HK-2 (cell line): ENCODE results near the gene BEST1.
"Not testable (repeated sequence)": the region's sequence is repeated elsewhere in the genome, so short reads cannot be mapped to it uniquely, and the experiment has no call there.

Experiments
- DNase-seq: peaks from one replicate; pipeline ENCODE4 v3.0.0-alpha.2; 2018; ENCODE audit not compliant: unreplicated experiment

BEST1 gene

GRCh38 chr11:61976420-61976800, 26.3 kb downstream of the BEST1 start:
- DNase-seq: no peak

GRCh38 chr11:61976813-61977475, 26.8 kb downstream of the BEST1 start:
- no peak for DNase-seq

- no peak for DNase-seq
These were observed 28.8 kb downstream of the BEST1 start for GRCh38 chr11:61978703-61979661.

- no peak for DNase-seq
These were observed 30.8 kb downstream of the BEST1 start for GRCh38 chr11:61980783-61981541.

GRCh38 chr11:61983419-61983818, 33.3 kb downstream of the BEST1 start:
- no peak for DNase-seq

- no peak for DNase-seq
These were observed 35.7 kb downstream of the BEST1 start for GRCh38 chr11:61985869-61986268.

- DNase-seq: no peak
These were observed 44.8 kb downstream of the BEST1 start for GRCh38 chr11:61994981-61995380.

GRCh38 chr11:61996933-61997332, 46.8 kb downstream of the BEST1 start:
- DNase-seq: no peak

- DNase-seq: no peak
These were observed 49.2 kb downstream of the BEST1 start for GRCh38 chr11:61999141-61999975.

- DNase-seq: no peak
These were observed 50.6 kb downstream of the BEST1 start for GRCh38 chr11:62000539-62001446.

- DNase-seq: peak; percentile 43
These were observed 51.5 kb downstream of the BEST1 start for GRCh38 chr11:62001450-62002191.

- not testable (repeated sequence) for DNase-seq
These were observed 52.1 kb downstream of the BEST1 start for GRCh38 chr11:62002283-62002682.

GRCh38 chr11:62004473-62004872, 54.3 kb downstream of the BEST1 start:
- DNase-seq: no peak

GRCh38 chr11:62008193-62008592, 58.0 kb downstream of the BEST1 start:
- DNase-seq: no peak

- no peak for DNase-seq
These were observed 60.9 kb downstream of the BEST1 start for GRCh38 chr11:62010935-62011528.

GRCh38 chr11:62011881-62012280, 61.7 kb downstream of the BEST1 start:
- DNase-seq: no peak

GRCh38 chr11:62012451-62012831, 62.3 kb downstream of the BEST1 start:
- DNase-seq: no peak

GRCh38 chr11:62012832-62013461, 62.8 kb downstream of the BEST1 start:
- DNase-seq: peak; percentile 44
